ENCODE data around the gene RNF168.
"Not testable (repeated sequence)": the region's sequence is repeated elsewhere in the genome, so short reads cannot be mapped to it uniquely, and the experiment has no call there.

RNF168 gene, protein sequence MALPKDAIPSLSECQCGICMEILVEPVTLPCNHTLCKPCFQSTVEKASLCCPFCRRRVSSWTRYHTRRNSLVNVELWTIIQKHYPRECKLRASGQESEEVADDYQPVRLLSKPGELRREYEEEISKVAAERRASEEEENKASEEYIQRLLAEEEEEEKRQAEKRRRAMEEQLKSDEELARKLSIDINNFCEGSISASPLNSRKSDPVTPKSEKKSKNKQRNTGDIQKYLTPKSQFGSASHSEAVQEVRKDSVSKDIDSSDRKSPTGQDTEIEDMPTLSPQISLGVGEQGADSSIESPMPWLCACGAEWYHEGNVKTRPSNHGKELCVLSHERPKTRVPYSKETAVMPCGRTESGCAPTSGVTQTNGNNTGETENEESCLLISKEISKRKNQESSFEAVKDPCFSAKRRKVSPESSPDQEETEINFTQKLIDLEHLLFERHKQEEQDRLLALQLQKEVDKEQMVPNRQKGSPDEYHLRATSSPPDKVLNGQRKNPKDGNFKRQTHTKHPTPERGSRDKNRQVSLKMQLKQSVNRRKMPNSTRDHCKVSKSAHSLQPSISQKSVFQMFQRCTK
- 7.3 to 99.4 (median 53.2) reads per million in 17 experiments for total RNA-seq

DNA sequence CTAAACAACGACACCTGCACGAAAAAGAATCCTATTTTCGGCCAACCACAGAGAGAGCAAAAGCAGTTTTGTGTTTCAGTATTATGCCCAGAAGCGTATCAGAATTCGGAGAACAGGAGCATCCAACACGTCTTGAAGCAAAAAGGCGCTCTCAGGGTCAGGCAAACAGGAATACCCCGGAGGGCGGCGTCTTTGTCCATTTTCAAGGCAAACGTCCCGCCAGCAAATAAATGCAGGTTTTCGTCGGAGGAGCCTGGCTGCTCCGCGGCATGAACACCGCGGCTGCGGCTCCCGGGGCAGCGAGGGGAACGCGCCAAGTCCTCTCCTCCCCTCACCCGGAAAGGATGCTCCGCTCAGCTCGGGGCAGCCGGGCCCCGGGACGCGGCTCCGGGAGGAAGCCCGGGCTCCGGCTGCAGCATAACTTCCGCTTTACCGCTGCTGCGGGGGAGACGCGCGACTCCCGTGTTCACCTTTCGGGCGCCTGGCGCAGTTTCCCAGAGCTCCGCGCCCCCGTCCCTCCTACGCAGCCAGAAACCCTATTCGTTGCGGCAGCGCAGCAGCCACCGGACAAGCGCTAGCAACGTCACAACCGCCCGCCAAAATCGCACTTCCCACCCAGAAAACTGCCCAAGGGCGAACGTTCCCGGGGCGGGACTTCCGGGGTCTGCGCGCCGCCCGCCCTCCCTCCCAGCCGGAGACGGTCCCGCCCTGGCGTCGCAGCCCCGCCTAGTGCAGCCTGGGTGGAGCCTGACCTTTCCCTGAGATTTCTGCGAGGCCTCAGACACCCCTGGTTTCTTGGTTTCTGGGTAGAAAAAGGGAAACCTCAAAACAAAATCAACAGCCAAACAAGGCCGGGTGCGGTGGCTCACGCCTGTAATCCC is at the start of gene RNF168:
RNF168 (minus strand) TSS at position 573 of the 881 bp plus-strand sequence. CDS start 595 bp downstream, outside the sequence.
- DNase-seq, result peak; percentile 98 to 99 (median 98)

DNA sequence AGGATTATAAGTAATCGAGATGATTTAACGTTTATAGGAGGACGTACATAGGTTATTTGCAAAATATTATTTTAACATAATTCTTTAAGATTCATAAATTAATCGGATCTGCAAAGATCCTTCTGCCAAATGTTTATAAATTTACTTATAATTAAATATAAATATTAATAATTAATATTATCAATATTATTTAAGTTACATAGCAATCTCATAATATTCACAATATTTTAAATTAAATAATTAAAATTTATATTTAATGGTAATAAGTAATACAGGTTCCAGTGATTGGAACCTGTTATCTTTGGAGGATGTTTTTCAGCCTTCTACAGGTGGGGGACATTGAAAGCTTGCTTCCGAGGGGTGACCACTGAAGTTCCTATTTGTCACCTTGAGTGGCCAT is 48.7 kb upstream of the RNF168 start:
- no peak for DNase-seq

DNA sequence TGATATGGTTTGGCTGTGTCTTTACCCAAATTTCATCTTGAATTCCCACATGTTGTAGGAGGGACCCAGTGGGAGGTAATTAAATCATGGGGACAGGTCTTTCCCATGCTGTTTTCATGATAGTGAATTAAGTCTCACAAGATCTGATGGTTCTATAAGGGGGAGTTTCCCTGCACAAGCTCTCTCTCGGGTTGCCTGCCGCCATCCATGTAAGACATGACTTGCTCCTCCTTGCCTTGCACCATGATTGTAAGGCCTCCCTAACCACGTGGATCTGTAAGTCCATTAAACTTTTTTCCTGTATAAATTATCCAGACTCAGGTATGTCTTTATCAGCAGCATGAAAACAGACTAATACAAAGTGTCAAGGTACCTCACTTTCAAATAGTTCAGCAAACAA is 46.6 kb upstream of the RNF168 start:
- DNase-seq, result not testable (repeated sequence)

DNA sequence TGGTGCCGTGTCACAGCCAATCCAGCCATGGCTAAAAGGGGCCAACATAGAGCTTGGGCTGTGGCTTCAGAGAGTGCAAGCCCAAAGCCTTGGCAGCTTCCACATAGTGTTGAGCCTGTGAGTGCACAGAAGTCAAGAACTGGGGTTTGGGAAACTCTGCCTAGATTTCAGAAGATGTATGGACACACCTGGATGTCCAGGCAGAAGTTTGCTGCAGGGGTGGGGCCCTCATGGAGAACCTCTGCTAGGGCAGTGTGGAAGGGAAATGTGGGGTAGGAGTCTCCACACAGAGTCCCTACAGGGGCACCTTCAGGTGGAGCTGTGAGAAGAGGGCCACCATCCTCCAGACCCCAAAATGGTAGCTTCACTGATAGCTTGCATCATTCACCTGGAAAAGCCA is 45.7 kb upstream of the RNF168 start:
- DNase-seq, result not testable (repeated sequence)

DNA sequence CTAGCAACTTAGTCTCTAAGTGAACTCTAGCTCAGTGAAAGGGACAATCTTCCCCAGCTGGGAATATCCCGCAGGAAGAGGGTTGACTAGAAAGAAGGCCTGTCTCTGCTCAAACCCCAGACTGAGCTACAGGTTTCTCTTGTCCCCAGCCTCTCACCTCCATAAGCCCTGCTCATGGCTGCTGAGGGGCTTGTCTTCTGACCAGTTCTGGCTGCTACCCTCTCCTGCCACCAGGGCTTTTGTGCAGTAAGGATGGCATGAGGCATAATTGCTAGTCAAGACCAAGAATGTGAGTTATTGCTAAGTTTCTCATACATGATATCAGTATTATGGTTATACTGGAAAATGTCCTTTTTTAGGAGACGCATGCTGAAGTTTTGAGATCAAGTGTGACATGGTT is 43.5 kb upstream of the RNF168 start:
- DNase-seq, result no peak

DNA sequence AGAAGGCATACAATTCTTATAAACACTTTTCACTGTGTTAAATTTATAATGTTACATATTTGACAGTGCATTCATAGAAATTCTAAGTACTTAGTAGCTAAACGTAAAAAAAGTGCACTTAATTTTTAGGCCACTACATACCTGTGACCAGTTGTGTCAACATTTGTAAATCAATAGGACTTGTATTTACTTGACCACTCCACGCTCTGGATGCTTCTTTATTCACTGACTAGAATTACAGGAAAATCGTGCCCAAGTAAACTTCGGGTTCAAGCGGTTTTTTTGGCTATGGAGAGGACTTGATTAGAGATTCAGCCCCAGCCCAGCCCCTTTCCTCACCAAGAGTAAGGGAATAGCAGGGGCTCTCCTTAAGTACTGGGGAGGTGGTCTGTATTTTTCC is 43.0 kb upstream of the RNF168 start:
- no peak for DNase-seq

DNA sequence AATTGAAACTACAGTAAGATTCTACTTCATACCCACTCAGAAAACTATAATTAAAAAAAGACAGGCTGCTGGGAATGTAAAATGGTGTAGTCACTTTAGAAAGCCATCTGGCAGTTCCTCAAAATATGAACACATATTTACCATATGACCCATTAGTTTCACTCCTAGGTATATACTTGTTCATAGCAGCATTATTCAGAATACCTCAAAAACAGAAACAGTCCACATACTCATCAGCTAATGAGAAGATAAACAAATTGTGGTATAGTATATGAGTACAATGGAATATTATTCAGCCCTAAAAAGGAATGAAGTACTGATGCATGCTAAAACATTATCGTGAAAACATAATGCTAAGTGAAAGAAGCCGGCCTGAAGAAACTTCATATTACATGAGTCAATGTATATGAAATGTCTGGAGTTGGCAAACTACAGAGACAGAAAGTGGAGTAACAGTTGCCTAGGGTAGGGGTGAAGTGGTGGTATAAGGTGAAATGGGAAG is 41.0 kb upstream of the RNF168 start:
- no peak for DNase-seq

DNA sequence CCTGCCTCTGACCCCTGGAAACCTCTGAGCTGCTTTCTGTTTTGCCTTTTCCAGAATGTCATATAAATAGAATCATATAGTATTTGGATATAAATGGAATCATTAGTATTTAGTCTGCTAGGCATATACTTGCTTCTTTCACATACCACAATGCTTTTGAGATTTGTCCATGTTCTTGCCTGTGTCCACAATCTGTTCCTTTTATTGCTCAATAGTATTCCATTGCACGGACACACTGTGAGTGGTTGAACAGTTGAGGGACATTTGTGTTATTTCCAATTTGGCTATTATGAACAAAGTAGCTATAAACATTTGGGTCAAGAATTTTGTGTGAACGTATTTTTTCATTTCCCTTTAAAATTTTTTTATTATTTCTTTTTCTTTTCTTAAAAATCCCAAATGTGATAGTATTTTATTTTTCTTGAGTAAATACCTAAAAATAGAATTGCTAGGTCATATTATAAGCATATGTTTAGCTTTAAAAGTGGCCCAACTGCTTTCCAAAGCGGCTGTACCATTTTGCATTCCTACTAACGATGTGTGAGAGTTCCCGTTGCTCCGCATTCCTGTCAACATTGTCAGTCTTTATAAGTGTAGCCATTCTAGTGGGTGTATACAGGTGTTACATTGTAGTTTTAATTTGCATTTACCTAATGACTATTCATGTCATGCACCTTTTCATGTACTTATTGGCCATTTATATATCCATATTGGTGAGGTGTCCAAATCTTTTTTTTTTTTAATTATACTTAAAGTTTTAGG is 38.3 kb upstream of the RNF168 start:
- no peak for DNase-seq

DNA sequence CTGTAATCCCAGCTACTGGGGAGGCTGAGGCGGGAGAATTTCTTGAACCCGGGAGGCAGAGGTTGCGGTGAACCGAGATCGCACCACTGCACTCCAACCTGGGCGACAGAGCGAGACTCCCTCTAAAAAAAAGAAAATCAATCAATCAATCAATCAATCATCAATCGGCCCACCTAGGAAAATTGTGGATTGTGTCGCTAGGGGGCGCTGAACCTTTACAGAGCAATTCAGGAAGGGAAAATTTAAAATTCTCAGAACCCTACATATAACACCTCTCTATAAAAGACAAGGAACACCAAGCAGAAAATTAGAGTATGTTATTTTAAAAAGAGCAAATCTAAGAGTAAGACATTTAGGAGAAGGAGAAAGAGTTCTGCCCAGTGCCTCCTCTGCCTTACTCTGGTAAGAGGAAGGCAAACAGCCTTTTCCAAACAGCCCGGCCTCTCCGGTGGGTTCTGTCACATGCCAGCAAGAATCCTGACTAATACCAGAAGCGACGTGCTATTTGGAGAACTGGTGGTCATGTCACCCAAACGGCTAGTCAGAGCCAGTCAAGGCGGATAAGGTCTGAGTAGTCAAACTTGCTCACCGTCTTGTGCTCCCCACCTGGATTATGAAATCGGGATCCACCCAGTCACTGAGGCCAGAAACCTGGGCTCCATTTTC is 33.9 kb upstream of the RNF168 start:
- peak; percentile 38 to 64 (median 54) for DNase-seq

DNA sequence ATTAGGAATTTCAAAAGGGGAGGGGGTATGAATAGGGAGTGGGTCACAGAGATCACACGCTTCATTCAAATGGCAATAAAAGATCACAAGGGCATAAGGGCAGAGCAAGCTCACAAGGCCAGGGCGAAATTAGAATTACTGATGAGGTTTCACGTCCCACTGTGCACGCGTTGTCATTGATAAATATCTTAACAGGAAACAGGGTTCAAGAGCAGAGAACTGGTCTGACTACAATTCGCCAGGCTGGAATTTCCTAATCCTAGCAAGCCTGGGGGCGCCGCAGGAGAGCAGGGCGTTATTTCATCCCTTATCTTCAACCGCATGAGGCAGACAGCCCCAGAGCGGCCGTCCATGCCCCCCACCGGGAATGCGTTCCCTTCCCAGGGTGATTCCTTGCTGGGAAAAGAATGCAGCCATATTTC is 29.7 kb upstream of the RNF168 start:
- no peak for DNase-seq

DNA sequence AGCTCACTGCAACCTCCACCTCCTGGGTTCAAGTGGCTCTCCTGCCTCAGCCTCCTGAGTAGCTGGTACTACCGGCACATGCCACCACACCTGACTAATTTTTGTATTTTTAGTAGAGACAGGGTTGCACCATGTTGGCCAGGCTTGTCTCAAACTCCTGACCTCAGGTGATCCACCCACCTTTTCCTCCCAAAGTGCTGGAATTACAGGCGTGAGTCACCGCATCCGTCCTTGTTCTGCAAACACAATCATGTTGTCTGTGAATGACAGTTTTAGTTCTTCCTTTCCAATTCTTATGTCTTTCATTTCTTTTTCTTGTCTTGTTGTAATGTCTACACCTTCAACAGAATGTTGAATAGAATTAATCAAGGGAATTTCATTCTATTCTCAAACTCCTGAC is 27.9 kb upstream of the RNF168 start:
- DNase-seq, result peak; percentile 43 to 62 (median 52)

DNA sequence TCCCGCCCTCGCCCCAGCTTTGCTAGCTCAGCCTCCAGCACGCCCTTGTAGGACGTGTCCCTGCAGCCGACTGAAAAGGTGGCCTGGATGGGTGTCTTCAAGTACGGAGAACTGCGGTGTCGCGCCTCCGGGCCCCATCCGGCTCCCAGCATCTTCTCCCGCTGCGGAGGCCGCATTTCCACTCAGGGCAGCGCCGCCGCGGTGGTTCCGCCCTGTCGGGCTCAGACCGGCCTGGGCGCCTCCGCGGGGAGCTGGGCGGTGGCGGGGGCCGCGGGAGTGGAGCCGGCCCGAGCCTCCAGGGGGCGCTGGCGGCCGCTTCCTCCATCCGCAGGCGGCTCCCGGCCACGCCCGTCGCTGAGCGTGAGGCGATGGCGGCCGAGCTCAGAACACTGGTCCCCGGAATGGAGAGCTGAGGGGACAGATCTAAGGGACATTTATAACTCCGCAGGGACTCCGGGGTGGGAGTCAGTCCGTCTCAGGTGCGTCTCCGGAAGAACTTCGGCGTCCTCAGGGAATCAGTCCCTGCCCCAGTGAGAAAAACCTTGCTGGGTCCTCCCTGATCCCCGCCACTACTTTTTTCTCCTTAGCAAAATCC is 25.2 kb upstream of the RNF168 start:
- DNase-seq, result peak; percentile 84 to 96 (median 92)

DNA sequence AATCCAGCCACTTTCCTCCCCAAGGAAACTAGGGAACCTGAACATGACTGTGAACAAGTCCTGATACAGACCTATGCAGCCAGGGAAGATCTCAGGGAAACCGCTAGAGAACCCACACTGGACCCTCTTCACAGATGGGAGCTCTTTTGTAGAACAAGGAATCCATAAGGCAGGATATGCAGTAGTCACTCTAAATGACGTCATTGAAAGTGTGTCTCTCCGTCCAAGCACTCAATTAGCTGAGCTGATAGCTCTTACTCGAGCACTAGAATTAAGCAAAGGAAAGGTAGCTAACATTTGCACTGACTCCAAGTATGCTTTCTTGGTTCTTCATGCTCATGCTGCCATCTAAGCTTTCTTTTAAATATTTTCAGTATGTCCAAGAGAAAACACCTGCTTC is 21.6 kb upstream of the RNF168 start:
- DNase-seq, result no peak

DNA sequence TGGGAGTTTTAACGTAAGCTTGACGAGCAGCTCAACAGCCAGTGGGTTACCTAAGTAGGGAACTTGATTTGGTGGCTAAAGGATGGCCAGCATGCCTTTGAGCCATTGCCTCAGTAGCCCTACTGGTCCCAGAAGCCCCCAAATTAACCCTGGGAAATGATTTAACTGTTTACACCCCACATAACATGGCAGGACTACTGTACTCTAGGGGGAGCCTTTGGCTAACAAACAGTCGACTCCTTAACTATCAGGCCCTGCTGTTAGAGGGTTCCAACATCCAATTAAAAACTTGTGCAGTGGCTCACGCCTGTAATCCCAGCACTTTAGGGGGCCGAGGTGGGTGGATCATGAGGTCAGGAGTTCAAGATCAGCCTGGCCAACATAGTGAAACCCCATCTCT is 21.0 kb upstream of the RNF168 start:
- peak in 2 of 4 experiments; percentile 22 to 24 for DNase-seq

DNA sequence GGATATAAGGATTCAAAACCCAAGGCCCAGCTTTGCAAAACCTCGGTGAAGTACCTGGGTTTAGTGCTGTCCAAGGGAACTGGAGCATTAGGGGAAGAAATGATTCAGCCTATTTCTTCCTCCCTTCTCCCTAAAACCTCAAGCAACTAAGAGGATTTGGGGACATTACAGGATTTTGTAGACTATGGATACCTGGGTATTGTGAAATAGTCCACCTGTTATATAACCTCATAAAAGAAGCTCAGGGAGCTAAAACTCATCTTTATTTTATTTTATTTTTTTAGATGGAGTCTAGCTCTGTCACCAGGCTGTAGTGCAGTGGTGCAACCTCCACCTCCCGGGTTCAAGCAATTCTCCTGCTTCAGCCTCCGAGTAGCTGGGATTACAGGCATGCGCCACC is 20.3 kb upstream of the RNF168 start:
- no peak for DNase-seq

DNA sequence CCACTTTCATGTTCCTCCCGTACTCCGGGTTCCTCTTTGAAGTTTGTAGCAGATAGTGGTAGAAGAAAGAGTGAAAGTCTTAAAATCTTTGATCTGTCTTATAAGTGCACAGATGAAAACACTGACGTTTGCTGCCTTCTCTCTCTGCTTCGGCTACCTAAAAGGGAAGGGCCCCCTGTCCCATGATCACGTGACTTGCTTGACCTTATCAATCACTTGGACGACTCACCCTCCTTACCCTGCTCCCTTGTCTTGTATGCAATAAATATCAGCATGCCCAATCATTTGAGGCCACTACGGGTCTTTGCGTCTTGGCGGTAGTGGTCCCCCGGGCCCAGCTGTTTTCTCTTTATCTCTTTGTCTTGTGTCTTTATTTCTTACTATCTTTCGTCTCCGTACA is 17.7 kb upstream of the RNF168 start:
- DNase-seq, result not testable (repeated sequence)

DNA sequence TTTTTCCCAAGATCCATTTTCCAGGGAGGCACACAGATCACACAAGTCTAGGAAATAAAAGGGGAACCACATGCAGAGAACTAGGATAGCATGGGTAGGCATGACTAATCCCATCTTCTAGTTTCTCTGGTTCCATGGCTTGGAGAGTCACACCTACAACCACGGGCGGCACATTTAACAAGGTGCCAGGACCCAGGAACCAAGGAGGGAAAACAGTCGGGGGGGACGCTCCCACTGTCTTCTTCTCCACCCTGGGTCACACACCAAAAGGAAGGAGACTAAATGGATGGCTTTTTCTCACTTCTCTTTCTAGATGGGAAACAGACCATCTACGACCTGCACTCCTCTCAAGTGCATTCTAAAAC is 16.1 kb upstream of the RNF168 start:
- peak in 2 of 4 experiments; percentile 17 to 35 for DNase-seq

DNA sequence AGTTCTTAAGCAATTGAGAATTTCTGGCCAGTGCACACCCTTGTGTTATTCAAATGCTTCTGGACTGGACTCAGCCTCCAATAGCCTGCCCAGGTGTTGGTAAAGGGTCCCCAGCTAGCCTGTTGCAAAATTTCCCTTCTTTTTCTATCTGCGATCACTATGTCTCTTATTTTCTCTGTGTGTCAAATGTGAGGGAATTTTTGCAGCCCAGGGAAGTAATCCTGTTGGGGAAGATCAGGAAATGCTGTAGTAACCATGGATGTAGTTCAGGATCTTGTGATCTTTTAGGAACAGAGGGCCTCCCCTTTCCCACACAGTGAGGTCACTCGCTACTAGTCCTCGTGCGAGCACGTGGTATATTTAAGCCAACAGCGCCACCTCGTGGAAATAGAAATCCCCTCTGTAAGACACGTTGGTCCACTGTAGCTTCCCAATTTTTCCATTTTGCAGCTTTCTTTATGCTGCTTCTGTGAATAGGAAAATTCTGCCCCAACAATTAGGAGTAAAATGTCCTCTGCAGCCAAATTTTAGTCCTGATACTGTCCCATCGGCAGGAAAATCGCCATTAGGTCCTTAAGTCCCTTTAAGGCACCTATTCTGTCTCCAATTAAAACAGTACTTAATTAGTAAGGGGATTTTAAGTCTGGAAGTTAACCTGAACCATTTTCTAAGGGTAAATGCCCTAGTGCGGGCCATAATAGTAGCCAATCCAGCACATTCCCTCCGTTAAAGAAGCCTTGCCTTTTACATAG is 15.6 kb upstream of the RNF168 start:
- DNase-seq, result peak; percentile 92 to 94 (median 92)

DNA sequence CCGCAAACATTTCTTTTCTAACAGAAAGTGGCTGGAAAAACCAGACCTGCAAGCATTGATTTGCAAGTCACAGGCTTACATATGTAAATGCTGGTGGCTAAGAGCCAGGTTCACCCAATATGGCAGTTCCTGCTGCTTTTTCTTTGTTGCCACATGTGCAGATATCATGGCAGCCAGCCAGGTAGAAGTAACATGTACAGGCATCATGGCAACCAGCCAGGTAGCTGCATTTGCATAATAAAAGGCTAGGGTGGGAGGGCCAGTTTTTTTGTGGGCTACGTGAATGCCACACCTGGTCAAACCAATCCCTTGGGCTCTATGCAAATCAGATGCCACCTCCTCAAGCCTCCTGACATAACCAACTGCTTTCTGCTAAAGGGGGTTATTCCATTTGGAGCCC is 14.4 kb upstream of the RNF168 start:
- DNase-seq, result no peak

DNA sequence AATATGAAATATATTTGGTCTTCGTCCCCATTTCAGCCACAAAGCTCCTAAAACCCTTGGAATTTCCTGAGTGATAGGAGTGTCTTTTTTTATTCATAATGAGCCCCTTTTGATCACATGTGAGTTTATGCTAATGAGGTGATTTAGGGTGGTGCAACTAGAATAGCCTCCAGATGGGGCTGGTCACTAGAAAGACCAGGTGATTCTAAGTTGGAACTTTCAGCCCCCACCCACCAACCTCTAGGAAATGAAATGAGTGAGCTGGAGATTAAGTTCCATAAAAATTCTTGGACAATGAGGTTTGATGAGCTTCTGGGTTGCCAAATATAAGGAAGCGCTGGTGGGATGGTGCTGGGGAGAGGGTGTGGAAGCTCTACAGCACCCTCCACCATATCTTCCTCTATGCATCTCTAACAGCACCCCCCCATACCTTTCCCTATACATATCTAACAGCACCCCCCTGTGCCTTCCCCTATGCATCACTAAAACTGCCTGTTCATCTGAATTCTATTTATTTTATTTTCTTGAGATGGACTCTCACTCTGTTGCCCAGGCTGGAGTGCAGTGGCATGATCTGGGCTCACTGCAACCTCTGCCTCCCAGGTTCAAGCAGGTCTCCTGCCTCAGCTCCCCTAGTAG is 13.7 kb upstream of the RNF168 start:
- DNase-seq, result no peak

Measured in suppressor macrophage (primary cell).